ENCODE results near the gene BBLN.

- TF ChIP-seq CTCF (IDR thresholded peaks at IDR 0.05; ENCODE audit: insufficient read depth, low read length) (no peak), POLR2AphosphoS5 (IDR thresholded peaks at IDR 0.05; ENCODE audit: low read depth) (no peak)
These were observed 3.0 kb downstream of the BBLN start for GRCh38 chr9:128163027-128163515.
